Activated gamma-delta T cell (primary cell): ENCODE data around the gene SLC38A6.

ENCODE experiments used
- DNase-seq: peaks from one replicate; lab custom pipeline; 2025; lab: John Stamatoyannopoulos, UW

SLC38A6 gene

DNA sequence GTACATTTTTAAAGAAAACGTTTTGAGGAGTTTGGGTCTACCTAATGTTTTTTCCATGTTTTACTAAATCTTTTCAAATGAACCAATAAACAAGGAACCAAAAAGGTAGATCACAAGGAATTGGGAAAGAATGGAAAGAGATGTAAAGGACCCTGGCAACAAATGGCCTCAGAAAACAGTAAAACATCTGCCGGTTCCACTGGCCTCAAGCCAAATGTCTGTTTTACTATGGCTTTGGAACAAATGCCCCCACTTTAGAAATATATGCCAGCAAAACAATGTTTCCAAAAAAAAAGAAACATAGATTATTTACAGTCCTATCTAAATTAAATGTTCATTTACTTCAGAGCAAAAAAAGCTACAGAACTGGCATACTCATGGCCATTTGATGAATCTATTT, 3.2 kb upstream of the SLC38A6 start:
- no peak for DNase-seq

DNA sequence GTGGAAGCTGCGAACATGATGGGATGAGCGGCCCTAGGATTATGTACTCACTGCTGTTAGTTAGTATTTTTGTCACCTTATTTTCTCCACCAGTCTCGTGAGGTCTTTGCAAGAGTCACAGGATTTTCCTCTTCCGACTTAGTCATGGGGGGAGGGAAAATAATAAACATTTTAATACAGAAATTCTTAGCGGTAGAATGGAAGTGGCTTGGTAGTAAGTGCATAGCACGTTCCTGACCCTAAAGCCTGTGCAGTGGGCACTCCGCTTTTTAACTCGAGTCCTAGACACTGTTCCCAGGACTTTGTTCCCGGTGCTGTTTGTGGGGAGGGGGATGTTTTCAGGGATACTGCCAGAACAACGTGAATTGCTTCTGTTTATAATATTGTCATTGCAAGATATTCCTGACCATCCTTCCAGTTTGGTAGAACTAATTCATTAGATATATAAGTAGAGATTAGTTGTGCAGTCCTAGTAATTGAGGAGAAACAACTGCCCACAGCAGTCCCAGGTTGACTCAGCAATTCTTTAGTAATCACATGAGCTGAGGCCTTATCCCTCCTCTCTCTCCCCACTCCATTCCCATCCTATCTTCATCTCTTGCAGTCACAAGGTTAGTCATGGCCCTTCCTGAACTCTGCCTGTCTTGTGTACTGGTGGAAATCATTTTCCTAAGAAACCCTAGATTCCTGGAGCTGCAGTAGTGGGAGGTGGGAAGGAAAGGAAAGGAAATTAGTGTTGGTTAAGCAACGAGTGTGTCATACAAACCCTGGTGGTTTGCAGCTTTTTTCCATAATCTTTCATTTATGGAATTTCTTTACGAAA, 799 bp downstream of the SLC38A6 start:
- no peak for DNase-seq

DNA sequence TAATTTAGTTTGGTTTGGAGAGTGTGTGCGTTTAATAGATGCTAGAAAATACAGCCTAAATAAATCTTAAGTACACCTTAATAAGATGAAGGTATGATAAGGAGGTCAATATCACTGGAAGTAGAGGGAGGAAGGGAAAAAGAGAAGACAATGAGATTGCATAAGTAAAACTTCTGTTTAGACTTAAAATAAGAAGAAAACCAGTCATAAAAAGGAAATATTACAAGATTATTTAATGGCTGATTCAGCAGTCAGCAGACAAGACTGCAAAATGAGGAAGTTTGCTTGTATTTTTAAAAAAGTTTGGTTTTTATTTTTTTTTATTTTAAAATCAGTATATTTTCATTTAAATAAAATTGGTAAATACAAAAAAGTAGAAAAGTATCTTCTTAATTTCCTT, 3.2 kb downstream of the SLC38A6 start:
- no peak for DNase-seq

DNA sequence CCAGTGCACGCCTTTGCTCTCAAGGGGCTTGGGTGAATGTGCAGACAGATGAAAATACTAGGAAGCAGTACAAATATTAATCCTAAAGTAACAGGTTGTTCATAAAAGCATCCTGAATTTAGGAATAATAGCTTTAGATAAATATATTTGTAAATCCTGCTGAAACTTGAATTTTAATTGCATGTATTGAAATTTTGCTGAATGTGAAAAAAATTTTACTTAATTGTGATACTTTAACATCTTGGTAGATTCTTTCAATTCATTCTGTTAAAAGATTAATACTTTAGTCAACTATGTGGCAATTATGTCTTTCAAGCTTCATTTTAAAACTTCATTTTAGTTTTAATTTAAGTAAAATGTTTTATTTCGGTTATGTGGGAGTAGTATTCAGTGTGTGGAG, 5.5 kb downstream of the SLC38A6 start:
- no peak for DNase-seq

DNA sequence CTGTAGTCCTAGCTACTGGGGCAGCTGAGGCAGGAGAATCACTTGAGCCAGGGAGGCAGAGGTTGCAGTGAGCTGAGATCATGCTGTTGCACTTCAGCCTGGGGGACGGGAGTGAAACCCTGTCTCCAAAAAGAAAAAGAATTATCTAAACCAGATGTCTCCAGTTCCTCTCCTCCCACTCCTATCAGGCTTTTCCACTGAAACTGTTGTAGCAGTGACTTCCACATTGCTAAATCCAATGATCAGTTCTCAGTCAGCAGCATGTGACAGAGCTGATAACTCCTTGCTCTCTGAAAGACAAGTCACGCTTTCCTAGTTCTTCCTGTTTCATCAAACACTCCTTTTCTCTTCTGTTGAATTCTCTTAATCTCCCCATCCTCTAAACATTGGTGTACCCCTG, 8.6 kb downstream of the SLC38A6 start:
- DNase-seq = no peak

DNA sequence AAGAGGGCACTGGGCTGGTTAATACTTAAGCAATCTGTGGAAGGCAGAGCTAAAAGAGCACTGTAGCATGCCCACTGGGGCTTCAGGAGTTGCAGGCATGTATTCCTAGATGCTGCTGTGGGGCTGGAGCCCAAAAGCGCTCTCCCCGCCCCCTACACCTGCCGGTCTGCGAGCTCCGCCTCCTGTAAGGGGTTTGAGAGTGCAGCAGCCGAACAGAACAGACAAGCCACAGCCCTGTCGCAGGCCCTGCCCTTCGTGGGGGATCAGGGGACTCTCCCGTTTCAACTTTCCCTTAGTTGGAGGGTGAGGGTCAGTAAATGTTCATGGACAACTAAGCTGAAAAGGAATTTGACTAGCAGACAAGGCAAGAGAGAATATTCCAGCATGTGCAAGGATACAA, 17.6 kb downstream of the SLC38A6 start:
- DNase-seq = no peak

DNA sequence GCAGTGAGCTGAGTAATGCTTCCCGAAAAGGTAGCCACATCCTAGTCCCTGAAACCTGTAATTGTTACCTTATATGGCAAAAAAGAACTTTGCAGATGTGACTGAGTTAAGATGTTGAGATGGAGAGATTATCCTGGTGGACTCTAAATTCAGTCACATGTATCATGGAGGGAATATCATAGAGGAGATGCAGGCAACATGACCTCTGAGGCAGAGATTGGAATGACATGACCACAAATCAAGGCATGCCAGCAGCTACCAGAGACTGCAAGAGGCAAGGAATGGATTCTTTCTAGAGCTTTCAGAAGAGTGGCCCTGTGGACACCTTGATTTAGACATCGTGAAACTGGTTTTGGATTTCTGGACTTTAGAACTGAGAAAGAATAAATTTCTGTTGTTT, 18.5 kb downstream of the SLC38A6 start:
- no peak for DNase-seq

DNA sequence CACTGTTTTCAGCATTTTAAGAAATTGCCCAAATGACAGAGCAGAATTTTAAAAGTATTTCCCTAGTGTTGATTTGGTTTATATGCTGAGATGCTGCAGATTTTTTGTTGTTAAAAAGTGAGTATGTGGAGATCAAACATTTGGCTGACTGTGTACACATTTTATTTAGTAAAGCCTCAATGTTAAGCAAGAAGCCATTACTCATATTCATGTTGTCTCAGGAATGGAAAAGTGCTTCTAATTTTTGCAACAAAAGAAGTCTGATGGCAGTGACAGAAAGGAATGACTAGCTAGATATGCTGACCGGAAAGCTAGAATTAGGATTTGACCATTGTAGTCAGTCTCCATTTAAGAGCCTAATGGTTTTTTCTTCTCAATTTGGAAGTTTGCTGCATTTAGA, 22.5 kb downstream of the SLC38A6 start:
- DNase-seq = no peak

DNA sequence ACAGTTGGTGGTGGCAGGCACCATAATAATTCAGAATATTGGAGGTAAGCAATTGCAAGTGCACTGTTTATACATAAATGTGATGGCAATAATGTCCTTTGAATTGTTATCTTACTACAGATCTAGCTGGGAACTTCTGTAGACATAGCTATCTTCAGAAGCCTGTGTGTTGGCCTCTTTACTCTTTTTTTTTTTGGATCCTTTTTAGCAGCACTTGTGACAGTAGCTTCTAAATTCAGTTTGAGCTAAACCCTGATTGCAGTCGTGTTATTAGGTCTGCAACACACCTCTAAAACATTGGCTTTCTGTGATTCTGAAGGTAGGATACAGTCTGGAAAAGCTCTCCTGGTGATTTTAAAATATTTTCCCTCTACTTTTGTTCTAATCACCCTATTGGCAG, 38.5 kb downstream of the SLC38A6 start:
- DNase-seq = no peak

DNA sequence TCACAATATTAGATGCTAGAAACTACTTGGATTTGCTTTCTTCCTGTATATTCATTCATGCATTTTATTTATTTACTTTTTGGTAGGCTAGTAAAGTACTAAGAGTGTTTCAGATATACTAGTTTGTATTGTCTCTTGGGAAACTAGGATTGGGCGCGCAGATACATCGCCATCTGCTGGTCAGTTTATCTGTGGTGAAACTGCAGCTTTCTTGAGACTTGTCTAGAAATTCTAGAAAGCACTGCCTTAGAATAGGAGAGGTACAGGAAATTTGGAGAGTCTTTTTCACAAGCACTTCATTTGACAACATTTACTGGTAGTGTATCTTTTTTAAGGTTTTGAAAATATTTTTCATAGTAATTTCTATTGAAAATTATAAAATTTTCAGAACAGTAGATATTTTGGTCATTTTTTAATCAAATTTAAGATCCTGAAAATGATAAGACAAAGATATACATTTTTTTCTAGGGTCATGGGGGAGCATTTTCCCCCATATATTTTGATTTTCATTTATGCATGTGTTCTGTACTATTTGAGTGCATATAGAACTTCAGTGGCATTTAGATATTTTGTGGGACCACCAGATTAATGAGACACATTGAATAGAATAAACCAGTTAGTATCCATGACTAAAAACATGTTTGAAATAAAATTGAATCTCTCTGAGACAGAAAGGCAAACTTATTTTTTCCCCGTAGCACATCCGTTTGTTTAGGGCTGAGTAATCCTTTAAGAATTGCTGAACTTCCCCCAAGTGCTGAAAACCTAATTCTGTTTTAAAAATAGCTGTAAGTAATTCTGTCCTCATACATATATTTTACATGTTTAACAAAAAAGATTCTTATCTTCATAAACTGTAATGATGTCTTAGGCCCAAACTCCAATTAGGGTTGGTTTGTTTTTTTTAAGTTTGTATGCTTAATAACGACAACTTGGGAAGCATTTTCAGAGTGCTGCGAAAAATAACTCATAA, 44.5 kb downstream of the SLC38A6 start:
- DNase-seq = no peak

DNA sequence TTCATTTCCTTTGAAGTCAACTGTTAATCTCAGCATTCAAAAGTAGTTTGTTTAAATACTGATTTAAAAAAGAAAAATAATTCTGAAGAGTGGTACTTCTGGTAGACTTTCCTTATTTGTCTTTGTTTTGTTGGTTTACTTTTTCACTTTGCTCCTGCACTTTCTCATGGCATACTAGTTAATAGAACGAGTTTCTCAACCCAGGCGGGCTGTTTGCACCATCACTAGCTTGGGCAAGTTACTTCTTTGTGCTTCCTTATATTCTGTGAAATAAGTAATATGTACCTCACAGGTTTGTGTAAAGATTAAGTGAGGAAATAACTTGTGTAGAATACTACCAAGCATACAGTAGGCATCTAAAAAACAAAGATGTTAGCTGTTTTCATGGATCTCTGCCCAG, 45.5 kb downstream of the SLC38A6 start:
- no peak for DNase-seq

DNA sequence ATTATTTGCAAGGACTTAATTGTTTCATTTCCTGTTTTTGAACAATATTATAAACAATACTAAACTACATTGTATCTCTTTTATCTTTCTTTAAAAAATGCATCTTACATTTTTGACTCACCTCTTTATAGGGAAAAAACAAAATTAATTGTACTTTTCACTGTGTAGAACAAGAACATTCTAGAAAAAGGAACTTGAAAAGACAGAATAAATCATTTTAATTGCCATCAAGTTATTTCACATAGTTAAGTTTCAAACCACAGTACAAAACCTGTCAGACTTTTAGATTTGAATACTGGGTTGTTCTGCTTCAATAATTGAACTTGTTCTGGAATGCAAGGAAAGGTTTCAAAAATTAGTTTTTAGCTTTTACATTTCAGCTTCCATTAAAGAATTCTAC, 50.0 kb downstream of the SLC38A6 start:
- no peak for DNase-seq

DNA sequence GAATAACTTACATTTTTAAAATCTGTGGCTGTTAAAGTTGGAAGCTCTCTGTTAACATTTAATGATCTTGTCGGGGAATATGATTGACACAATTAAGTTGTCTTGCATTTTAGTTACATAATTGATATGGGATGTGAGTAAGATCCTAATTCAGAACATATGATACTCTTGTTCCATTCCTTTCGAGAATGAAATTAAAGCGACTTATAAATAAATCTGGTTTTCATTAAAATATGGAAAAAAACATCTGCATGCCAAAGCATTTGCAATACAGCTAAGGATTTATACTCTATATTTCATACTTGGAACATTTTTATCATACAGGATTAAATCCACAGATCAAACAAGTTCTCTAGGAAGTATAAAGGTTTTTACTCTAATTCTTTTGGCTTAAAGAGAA, 52.0 kb downstream of the SLC38A6 start:
- no peak for DNase-seq

DNA sequence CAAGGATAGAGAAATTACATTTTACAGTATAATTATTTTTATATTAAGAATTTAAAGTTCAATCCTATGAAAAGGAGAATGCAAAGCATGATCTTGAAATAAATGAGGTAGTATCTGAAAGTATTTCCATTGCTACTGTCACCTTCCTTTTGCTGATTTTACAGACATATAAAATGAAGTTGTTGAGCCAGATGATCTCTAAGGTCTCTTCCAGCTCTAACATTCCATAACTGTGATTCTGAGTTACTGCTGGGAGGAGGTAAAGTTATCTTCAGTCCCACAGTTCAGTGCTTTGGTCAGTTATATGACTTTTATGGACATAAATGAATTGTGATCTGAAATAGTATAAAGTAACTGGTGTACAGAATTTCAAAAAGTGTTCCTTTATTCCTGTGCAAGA, 52.8 kb downstream of the SLC38A6 start:
- no peak for DNase-seq

DNA sequence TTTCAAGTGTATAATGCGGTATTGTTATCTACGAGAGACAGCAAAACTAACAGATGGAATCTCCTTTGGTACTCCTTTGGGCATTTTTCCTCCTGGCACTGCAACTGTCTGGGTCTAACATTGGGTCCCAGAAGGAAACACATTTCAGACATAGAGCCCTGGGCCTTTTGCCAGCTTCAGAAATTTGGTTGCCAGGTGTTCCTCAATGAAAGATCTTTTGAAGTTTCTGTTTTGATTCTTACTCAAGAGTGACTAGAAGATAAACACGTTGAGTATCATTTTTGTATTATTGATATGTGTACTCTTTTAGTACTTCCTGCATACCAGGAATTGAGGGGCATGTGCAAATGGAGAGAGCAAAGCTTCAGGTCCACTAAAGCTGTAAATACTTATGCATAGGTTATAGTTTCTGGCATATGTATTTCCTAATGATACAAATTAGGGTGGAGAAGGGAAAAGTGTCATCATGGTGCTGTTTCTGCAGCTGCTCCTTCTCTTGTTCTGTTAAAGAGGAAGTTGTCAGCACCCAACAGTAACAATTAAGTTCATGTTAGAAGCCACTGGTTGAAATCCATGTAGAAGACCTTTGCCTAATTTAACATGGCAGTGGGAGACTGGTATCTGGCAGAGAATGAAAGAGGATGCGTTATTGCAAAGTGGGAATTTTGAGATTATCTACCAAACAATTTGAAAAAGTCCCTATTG, 53.5 kb downstream of the SLC38A6 start:
- no peak for DNase-seq

DNA sequence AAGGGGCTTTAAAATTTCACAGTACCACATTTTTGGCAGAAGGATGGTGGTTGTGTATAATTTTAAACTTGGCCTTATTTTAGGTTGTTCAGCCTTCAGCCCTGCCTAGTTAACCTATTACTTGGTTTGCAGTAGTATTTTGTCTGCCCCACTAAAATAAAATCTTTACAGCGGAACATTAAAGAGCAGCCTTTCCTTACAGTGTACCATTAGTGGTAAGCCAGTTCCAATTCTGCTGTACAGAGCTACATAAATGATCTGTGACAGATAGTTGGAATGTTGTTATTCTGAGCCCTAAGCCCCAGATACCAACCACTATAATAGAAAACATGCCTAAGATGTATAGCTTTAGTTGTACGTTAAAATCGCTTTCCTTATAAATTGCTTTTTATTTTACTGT, 56.2 kb downstream of the SLC38A6 start:
- DNase-seq = no peak

DNA sequence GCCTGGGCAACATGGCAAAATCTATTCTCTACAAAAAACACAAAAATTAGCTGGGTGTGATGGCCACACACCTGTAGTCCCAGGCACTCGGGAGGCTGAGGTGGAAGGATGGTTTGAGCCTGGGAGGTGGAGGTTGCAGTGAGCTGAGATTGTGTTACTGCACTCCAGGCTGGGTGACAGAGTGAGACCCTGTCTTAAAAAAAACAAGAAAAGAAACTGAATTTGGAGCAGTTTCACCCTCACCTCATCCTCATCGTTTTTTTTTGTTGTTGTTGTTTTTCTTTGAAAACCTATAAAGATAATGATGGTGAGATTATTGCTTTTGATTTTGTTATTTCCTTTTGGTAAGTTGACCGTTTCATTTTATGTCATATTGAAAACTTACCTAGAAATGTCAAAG, 60.7 kb downstream of the SLC38A6 start:
- DNase-seq = no peak

DNA sequence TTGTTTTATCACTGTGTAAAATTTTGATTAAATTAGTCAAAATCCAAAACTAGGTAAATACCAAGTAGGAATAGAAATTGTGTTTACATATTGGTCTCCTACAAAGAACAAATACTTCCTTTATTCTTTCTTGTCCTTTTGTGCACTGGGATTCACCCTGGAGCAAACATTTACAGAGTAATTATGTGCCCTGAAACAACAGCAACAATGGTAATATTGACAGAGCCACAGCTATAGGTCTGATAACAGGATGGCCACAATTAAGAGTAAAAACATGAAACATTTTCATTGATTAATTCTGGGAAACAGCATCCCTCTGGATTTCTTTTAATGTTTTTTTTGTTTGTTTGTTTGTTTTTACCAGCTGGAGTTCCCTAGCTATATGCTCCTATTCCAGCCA, 61.2 kb downstream of the SLC38A6 start:
- no peak for DNase-seq

DNA sequence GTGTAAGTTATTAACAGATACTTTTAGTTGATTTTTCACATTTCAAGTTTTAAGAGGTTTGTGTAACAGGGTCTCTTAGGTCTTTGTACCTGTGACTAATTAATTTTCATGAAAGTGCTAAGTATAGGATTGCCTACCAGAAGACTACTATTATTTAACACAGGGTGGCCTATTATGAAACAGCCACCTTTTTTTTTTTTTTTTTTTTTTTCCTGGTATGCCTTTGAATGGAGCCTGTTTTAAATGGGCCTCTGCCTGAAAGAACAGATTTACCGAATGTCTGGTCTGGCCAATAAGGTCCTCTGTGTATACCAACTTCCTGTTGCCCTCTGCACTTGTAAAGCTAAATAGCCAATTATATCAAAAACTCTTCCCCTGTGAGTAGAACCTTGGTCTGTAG, 62.5 kb downstream of the SLC38A6 start:
- DNase-seq = no peak

DNA sequence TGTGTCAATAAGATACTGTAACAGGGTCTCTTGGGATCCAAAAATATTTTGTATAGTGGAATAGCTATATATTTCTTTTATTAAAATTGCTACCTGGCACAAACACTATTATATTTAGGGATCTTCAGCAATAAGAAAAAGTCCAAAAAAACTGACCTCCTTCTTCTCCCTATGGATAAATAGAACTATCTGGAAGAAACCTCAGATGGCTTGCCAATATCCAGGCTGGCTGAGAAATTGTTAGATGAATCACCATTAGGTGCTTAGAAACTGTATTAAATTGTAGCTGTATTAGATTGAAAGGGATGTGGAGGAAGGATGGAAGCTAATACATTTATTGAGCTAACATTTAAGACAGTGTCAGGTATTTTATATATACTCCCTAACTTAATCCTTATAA, 66.0 kb downstream of the SLC38A6 start:
- no peak for DNase-seq

DNA sequence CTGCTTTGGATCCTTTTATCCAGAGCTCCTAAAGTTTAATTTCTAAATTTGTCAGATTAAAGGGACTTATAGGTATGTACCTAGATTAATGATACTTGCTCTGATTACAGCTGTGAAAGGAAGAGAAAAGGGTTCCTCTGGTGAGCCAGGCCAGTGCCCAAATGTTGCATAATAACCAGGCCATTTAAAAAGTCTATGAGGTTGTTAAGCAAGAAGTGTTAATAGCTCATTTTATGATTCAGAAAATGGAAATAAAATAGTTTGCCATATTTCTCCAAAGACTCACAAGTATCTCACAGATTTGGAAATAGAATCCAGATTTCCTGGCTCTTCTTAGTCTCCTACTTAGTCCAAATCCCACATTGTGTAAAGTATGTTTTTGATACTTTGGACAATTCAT, 67.6 kb downstream of the SLC38A6 start:
- DNase-seq = no peak

DNA sequence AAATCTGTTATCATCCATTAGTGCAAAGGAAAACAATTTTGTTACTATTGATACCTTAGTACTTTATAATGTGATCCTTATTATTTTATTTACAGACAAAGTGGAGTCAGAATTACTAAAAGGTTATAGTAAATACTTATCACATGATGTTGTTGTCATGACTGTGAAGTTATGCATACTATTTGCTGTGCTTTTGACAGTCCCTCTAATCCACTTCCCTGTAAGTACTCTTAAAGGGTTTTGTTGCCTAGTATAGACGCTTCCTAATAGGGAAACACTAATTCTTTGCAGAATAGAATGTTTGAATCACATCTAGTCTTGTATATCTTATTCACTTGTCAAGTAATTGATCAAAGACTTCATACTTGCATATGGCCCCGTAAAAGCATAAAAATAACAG, 69.4 kb downstream of the SLC38A6 start:
- no peak for DNase-seq

DNA sequence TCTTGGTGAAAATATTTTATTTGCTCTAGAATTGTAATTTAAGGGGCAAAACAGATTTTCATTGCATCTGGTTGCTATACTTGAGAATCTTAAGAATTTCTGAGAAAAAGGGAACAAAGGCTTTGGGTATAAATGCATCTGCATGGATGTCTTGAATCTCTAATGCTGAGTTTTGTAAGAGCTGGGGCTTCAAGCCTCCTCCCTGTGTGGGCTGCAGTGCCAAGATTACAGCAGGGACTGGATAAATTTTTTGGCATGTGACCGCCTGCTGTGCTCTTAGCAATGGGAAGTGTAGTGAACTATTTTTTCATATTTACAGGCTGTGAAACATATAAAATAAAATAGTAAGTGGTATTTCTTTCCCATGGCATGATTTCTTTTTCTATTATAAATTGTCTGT, 70.0 kb downstream of the SLC38A6 start:
- DNase-seq = no peak
